Liver (tissue), 9 donors: Measurements from ENCODE around the gene MYO18A. TPM values are rescaled to one million over a fixed set of nuclear protein-coding genes. Genes with fewer than 3 reads are reported as not detected.

ENCODE experiments used
- DNase-seq: peaks from one replicate; pipeline ENCODE4 v3.0.0-alpha.2; 2017; ENCODE audit warnings: low spot score
- H3K27ac ChIP-seq, 2 donors: one replicate each; pipeline ENCODE4 v1.7.0; 2013; ENCODE audit warnings: inconsistent platforms in 2 of 2, low read length in 2 of 2, control low read depth in 1 of 2, low read depth in 1 of 2, mild to moderate bottlenecking in 1 of 2
- H3K27me3 ChIP-seq, 4 donors: one replicate each; pipeline versions ENCODE4 v1.6.1 to v1.7.0; 2013; ENCODE audit warnings: low read length in 3 of 4, inconsistent platforms in 1 of 4, mild to moderate bottlenecking in 1 of 4, moderate library complexity in 1 of 4; ENCODE audit not compliant: control insufficient read depth in 4 of 4, insufficient read depth in 4 of 4
- H3K36me3 ChIP-seq, 4 donors: one replicate each; pipeline versions ENCODE4 v1.6.1 to v1.7.0; 2013; ENCODE audit warnings: low read length in 3 of 4, mild to moderate bottlenecking in 3 of 4, low read depth in 1 of 4, moderate library complexity in 1 of 4; ENCODE audit not compliant: control insufficient read depth in 4 of 4, insufficient read depth in 3 of 4
- H3K4me1 ChIP-seq, 4 donors: one replicate each; pipeline versions ENCODE4 v1.6.1 to v1.7.0; 2013; ENCODE audit warnings: low read length in 3 of 4, mild to moderate bottlenecking in 3 of 4, moderate library complexity in 1 of 4; ENCODE audit not compliant: control insufficient read depth in 4 of 4, insufficient read depth in 4 of 4
- H3K4me3 ChIP-seq, 3 donors: one replicate each; pipeline versions ENCODE4 v1.6.1 to v1.7.0; 2013; ENCODE audit warnings: low read length in 3 of 3, control low read depth in 1 of 3, low read depth in 1 of 3, mild to moderate bottlenecking in 1 of 3
- H3K9ac ChIP-seq, 2 donors: one replicate each; pipeline ENCODE4 v1.7.0; 2013; ENCODE audit warnings: low read length in 2 of 2, mild to moderate bottlenecking in 2 of 2, moderate library complexity in 2 of 2, control low read depth in 1 of 2, low read depth in 1 of 2
- H3K9me3 ChIP-seq, 4 donors: one replicate each; pipeline versions ENCODE4 v1.6.1 to v1.7.0; 2013; ENCODE audit warnings: low read length in 3 of 4; ENCODE audit not compliant: control insufficient read depth in 4 of 4
- ATF3 ChIP-seq: IDR thresholded peaks from 2 replicates; pipeline ENCODE4 v1.6.1; 2016; ENCODE audit warnings: antibody characterized with exemption
- CTCF ChIP-seq: fragments of 150-350 bp; IDR thresholded peaks from 2 replicates; pipeline ENCODE4 v1.5.1; 2017; ENCODE audit warnings: improper control_type of control experiment, low read depth, low read length; ENCODE audit not compliant: missing input control
- EGR1 ChIP-seq, 2 donors: IDR thresholded peaks; 2 replicates each; pipeline ENCODE4 v1.6.1; 2016 to 2018; ENCODE audit warnings: antibody characterized with exemption in 2 of 2, low read depth in 2 of 2
- FOXA1 ChIP-seq: IDR thresholded peaks from 2 replicates; pipeline ENCODE4 v1.6.1; 2016; ENCODE audit warnings: antibody characterized with exemption
- FOXA2 ChIP-seq: IDR thresholded peaks from 2 replicates; pipeline ENCODE4 v1.6.1; 2016; ENCODE audit warnings: antibody characterized with exemption
- GABPA ChIP-seq, 2 donors: IDR thresholded peaks in 1 of 2; conservative IDR thresholded peaks in 1 of 2; 2 replicates each; pipeline ENCODE4 v1.6.1; 2016; ENCODE audit warnings: antibody characterized with exemption in 2 of 2, mild to moderate bottlenecking in 1 of 2, moderate library complexity in 1 of 2
- HNF4A ChIP-seq, 2 donors: conservative IDR thresholded peaks; 2 replicates each; pipeline ENCODE4 v1.6.1; 2016; ENCODE audit warnings: antibody characterized with exemption in 2 of 2, mild to moderate bottlenecking in 2 of 2
- HNF4G ChIP-seq: IDR thresholded peaks from 2 replicates; pipeline ENCODE4 v1.6.1; 2016; ENCODE audit warnings: antibody characterized with exemption
- JUND ChIP-seq, 2 donors: IDR thresholded peaks; 2 replicates each; pipeline ENCODE4 v1.6.1; 2016; ENCODE audit warnings: antibody characterized with exemption in 2 of 2
- MAX ChIP-seq: IDR thresholded peaks from 2 replicates; pipeline ENCODE4 v1.6.1; 2016; ENCODE audit warnings: antibody characterized with exemption
- NR2F2 ChIP-seq: IDR thresholded peaks from 2 replicates; pipeline ENCODE4 v1.6.1; 2016; ENCODE audit warnings: antibody characterized with exemption
- RAD21 ChIP-seq, 2 donors: IDR thresholded peaks; 2 replicates each; pipeline ENCODE4 v1.6.1; 2016; ENCODE audit warnings: antibody characterized with exemption in 2 of 2, mild to moderate bottlenecking in 2 of 2
- RXRA ChIP-seq, 2 donors: IDR thresholded peaks; 2 replicates each; pipeline ENCODE4 v1.6.1; 2017 to 2018; ENCODE audit warnings: antibody characterized with exemption in 2 of 2, mild to moderate bottlenecking in 1 of 2
- SP1 ChIP-seq: IDR thresholded peaks from 2 replicates; pipeline ENCODE4 v1.6.1; 2018; ENCODE audit warnings: antibody characterized with exemption, mild to moderate bottlenecking
- TAF1 ChIP-seq: conservative IDR thresholded peaks from 2 replicates; pipeline ENCODE4 v1.6.1; 2016; ENCODE audit warnings: antibody characterized with exemption, mild to moderate bottlenecking
- YY1 ChIP-seq: IDR thresholded peaks from 2 replicates; pipeline ENCODE4 v1.6.1; 2016; ENCODE audit warnings: antibody characterized with exemption, mild to moderate bottlenecking
- ZBTB33 ChIP-seq: IDR thresholded peaks from 2 replicates; pipeline ENCODE4 v1.6.1; 2016; ENCODE audit warnings: antibody characterized with exemption
- WGBS: extraction: QIAGEN DNeasy Blood & Tissue Kit; methylation state at CpG from one replicate; pipeline ENCODE4 v1.1.7; 2013; 5-methylcytosine and 5-hydroxymethylcytosine counted together
- polyA plus RNA-seq, 2 donors: library from polyadenylated mRNA; stranded (reverse) in 1 of 2; unstranded in 1 of 2; fragments of 200-250 nt in 1 of 2; fragments of >200 nt in 1 of 2; fragmentation: Nextera tagmentation in 1 of 2; extraction: Ambion mirVana in 1 of 2; gene quantifications; one replicate each; pipeline versions ENCODE4 v1.2.1 to v1.2.3, GENCODE V29; 2013 to 2015
- total RNA-seq, 2 donors: library from RNA; depleted of rRNA; stranded (reverse); fragments of >200 nt; gene quantifications; one replicate each; pipeline ENCODE4 v1.2.3, GENCODE V29; 2014
- TF ChIP-seq, protein P1 (sequence below): IDR thresholded peaks from 2 replicates; pipeline ENCODE4 v1.6.1; 2016; ENCODE audit warnings: antibody characterized with exemption, mild to moderate bottlenecking
- donor health status: healthy.
- donor health status: healthy.
- donor health status: healthy.
- donor health status: healthy.
- donor health status: healthy.

The MYO18A gene
- total and polyA plus RNA-seq, 4 donors, result 26.3 to 81.6 (median 37.3) TPM

DNA sequence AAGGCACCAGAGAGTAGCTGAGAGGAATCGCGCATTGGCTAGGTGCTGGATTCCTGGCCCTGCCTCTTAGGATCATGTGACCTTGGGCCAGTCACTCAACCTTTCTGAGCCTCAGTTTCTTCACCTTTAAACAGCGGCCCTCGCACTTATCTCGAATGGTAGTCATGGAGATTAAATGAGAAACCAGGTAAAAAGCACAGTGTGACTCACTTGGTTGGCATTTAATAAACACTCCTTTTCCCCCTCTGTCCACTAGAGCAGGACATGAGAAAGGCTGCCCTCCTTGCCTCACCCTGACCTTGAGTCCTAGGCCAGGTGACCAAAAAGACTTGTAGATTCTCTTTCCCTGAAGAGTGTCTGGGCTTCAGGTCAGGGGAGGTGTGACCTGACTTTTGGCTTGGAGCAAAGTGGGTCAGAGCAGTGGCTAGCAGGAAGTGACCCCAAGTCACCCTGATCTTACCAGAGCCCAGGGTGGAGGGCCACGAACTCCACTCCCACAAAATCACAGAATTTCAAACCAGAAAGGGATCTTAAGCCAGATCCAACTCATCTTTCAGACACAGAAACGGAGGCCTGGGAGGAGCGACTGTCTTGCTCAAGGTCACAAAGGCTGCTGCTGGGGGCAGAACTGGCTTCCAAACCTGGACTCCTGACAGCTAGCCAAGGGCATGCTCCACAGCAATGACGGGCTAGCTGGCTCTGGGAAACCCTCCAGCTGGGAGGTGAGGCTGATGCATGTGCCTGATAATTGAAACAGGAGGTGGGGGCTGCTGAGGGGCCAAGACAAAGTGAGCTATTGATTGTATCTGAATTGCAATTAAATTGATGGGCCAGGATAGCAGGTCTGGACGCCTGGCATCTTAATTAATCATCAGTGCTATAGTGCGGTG is 72.0 kb downstream of the MYO18A start:
- DNase-seq, result no peak
- Histone ChIP-seq H3K9me3 (no peaks in the 10 kb centered on the region), H3K9ac (no peak overlapping the region), H3K27ac (peak overlapping the region; percentile 85 to 91), H3K27me3 (no peaks in the 10 kb centered on the region), H3K36me3 (peaks cover 17 to 42% (median 31%) of the 10 kb centered on the region in 4 donors), H3K4me1 (peaks cover 17 to 59% (median 52%) of the 10 kb centered on the region in 4 donors), H3K4me3 (no peak overlapping the region)
- TF ChIP-seq FOXA2 (no peak), GABPA (IDR thresholded peaks at IDR 0.05 in 1 of 2, conservative IDR thresholded peaks at IDR 0.05 in 1 of 2) (no peak), ZBTB33 (no peak), SP1 (peak; percentile 65), FOXA1 (no peak), NR2F2 (peak; percentile 81), EGR1 (IDR thresholded peaks at IDR 0.05; ENCODE audit: low read depth in 2 of 2) (no peak), CTCF (no peak), RAD21 (IDR thresholded peaks at IDR 0.05) (peak in 1 of 2 donors; percentile 22), YY1 (peak; percentile 64), ATF3 (peak; percentile 36), TAF1 (no peak), MAX (peak; percentile 85), HNF4A (conservative IDR thresholded peaks at IDR 0.05) (peak; percentile 66 to 81), HNF4G (no peak), JUND (IDR thresholded peaks at IDR 0.05) (peak; percentile 48 to 87), RXRA (IDR thresholded peaks at IDR 0.05) (peak; percentile 78 to 80)
- TF ChIP-seq, protein P1, sequence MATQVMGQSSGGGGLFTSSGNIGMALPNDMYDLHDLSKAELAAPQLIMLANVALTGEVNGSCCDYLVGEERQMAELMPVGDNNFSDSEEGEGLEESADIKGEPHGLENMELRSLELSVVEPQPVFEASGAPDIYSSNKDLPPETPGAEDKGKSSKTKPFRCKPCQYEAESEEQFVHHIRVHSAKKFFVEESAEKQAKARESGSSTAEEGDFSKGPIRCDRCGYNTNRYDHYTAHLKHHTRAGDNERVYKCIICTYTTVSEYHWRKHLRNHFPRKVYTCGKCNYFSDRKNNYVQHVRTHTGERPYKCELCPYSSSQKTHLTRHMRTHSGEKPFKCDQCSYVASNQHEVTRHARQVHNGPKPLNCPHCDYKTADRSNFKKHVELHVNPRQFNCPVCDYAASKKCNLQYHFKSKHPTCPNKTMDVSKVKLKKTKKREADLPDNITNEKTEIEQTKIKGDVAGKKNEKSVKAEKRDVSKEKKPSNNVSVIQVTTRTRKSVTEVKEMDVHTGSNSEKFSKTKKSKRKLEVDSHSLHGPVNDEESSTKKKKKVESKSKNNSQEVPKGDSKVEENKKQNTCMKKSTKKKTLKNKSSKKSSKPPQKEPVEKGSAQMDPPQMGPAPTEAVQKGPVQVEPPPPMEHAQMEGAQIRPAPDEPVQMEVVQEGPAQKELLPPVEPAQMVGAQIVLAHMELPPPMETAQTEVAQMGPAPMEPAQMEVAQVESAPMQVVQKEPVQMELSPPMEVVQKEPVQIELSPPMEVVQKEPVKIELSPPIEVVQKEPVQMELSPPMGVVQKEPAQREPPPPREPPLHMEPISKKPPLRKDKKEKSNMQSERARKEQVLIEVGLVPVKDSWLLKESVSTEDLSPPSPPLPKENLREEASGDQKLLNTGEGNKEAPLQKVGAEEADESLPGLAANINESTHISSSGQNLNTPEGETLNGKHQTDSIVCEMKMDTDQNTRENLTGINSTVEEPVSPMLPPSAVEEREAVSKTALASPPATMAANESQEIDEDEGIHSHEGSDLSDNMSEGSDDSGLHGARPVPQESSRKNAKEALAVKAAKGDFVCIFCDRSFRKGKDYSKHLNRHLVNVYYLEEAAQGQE, result peak; percentile 38
- 28% methylated on average over 11 of the region's 11 CpGs for WGBS
